Activated naive CD8-positive, alpha-beta T cell treated with anti-CD3 and anti-CD28 coated beads, Interleukin-2, amount 50 U/mL, for 16 hours (primary cell): Measurements from ENCODE around the gene TEKT4.
"Not testable (repeated sequence)": the region's sequence is repeated elsewhere in the genome, so short reads cannot be mapped to it uniquely, and the experiment has no call there.

ENCODE experiments used
- DNase-seq: peaks from one replicate; pipeline ENCODE4 v3.0.0-alpha.2; 2020; ENCODE audit warnings: low read depth, low spot score

Gene TEKT4

GRCh38 chr2:94871226-94872087 lies at the start of gene TEKT4:
Gene TEKT4 (plus strand): TSS chr2:94871430. CDS start chr2:94871580, 150 bp downstream.
- DNase-seq = no peak

DNA sequence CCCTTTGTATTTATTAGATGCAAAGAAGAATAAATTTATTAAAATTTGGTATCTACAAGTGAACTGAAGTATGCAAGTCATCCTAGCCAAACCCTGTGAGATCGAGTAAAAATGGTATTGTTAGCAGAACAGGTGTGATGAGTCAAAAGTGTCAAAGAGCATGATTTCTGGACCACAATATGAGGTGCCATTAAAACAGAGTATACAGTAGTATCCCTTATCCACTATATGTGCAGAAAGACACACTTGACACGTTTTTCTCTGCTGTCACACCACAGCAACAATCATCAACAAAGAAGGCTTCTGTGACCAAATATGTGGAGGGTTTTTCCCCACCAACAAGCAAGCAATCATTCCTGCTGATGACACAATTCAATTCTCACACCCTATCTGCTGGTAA lies 32.0 kb upstream of the TEKT4 start:
- DNase-seq = not testable (repeated sequence)

- DNase-seq = not testable (repeated sequence)
These were observed 14.4 kb upstream of the TEKT4 start for GRCh38 chr2:94856856-94857255.

DNA sequence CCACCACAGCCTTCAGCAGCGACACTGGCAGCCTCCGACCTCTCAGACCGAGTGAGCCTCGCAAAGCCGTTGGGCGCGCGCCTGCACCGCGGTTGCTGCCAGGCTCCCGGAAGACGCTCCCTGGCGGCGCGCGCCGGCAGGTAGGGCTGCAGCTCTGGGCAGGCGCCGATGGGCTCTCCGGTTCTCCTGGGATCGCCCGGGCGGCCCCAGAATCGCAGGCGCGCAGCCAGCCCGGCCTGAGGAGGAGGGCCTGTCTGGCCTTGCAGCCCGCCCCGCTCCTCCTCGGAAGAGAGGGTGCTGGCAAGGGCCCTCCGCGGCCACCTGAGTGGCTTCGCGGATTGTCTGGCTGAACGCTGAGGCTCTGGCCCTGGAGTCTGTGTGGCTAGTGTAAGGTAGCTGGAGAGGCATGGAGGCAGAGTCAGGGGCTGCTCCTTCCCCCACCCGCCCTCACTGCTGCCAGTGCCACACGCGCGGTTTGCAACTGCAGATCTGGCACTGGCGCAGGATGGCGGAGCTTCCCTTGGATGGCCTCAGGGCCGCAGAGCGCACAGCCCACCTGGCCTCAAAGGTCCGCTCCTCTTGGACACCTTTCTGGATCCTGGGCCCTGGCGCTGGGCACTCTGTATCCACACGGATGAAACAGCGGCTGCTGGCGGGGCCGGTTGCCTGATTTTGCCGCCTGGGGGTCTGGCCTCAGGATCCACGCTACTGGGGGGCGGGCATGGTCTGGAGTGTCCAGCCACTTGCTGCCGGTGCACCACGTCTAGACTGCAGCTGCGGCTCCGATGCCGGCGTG lies 13.7 kb upstream of the TEKT4 start:
- not testable (repeated sequence) for DNase-seq

- DNase-seq = not testable (repeated sequence)
These were observed 12.9 kb upstream of the TEKT4 start for GRCh38 chr2:94858163-94858888.

GRCh38 chr2:94861308-94862152 lies 9.7 kb upstream of the TEKT4 start:
- no peak for DNase-seq

DNA sequence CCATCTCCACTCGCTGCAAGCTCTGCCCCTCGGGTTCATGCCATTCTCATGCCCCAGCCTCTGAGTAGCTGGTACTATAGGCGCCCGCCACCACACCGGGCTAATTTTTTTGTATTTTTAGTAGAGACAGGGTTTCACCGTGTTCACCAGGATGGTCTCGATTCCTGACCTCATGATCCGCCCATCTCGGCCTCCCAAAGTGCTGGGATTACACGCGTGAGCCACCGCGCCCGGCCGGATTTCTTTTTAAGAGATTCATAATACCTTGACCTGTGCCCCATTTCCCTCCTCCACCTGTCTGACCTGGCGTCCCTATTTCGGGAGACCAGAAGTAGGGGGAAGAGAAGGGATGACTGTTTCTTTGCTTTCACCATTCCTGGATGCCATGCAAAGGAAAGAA lies 8.3 kb upstream of the TEKT4 start:
- DNase-seq = not testable (repeated sequence)

GRCh38 chr2:94869131-94869530 lies 2.1 kb upstream of the TEKT4 start:
- no peak for DNase-seq

DNA sequence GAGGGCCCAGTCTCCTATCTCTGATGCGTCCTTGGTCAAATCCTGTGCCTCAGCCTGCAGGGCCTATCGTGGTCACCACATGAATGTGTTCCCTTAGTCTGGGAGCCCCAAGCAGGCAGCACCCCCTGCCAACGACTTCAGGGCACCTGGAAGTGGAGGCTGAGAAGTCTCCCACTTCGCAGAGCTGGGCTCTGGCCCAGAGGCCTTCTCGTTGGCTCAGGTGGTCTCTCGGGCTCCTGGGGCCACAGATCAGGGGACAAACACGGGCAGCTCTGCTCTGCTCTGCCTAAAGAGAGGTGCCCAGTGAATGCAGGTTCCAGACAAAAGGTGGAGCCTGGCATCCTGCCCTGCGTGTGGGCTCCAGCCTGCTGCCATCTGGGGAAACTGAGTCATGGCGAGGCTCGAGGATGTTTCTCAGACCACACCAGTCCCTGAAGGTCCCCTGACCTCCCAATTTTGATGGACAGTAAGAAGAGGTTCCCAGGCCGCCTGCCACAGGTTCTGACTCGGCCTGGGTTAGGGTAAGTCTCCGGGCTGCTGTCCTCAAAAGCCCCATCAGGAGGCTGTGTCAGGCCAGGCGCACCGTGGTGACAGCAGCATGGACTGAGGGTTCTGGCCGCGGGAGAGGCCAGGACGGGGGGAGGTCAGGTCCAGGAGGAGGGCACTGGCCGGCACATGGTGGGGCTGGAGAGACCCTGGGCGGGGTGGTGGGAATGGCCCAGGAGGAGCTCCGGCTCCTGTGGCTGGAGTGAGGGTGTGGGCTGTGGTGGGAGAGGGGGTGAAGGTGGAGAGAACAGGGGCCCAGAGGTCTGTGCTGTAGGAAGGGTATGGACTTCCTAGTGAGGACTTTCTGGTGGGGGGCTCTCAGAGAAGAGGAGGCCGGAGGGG lies 1.4 kb upstream of the TEKT4 start:
- DNase-seq = no peak

GRCh38 chr2:94870440-94871225 lies 597 bp upstream of the TEKT4 start:
- DNase-seq = no peak

DNA sequence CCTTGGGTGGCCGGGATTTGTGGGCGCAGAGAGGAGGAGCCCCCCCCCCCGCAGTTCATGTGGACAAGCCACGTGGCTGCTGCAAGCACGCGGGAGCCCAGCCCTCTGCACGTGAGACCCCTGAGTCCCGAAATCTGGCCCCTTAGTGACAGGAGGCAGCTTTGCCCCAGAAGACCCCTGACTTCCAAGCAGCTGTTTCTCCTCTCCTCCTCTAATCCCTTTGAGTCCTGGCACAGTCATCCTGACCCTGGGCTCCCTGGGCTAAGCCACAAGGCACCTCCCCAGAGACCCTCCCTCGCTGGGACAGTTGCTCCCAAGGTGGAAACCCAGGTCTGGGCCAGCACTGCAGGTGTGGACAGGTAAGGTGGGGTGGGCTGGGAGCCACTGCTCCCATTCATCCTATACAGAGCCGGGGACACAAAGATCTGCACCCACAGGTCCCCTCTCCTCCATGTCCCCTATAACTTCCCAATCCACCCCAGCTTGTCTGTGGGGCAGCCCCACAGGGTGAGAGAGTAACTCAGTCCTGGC lies 923 bp downstream of the TEKT4 start:
- no peak for DNase-seq

DNA sequence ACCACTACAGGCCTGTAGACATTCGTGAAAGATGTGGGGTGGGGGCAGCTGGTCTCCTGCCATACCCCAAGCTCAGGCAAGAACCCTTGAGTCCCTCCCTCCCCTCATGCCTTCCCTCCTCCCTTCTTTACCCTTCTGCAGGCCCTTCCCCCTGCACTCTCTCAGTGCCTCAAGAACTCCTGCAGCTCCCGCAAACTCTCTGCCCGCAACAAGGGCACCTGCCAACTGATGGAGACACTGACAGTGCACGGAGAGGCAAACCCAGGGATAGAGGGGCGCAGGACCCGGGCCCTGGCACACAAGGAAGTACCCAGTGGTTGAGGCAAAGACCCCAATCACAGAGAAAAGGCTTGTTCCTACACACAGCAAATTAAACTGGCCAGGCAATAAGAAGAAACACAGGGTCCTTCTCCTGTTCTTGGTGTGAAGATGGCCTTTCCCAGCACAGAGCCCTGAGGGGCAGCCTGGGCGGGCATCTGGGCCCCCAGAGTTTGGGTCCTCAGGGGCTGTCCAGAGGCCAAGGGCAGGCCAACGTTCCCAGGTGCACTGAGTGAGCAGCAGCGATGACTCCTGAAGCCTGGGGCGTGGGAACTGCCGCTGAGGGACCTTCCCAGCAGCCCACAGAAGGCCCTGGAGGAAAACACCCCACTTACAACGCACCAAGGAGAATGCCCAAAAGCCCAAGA lies 1.6 kb downstream of the TEKT4 start:
- DNase-seq = no peak

DNA sequence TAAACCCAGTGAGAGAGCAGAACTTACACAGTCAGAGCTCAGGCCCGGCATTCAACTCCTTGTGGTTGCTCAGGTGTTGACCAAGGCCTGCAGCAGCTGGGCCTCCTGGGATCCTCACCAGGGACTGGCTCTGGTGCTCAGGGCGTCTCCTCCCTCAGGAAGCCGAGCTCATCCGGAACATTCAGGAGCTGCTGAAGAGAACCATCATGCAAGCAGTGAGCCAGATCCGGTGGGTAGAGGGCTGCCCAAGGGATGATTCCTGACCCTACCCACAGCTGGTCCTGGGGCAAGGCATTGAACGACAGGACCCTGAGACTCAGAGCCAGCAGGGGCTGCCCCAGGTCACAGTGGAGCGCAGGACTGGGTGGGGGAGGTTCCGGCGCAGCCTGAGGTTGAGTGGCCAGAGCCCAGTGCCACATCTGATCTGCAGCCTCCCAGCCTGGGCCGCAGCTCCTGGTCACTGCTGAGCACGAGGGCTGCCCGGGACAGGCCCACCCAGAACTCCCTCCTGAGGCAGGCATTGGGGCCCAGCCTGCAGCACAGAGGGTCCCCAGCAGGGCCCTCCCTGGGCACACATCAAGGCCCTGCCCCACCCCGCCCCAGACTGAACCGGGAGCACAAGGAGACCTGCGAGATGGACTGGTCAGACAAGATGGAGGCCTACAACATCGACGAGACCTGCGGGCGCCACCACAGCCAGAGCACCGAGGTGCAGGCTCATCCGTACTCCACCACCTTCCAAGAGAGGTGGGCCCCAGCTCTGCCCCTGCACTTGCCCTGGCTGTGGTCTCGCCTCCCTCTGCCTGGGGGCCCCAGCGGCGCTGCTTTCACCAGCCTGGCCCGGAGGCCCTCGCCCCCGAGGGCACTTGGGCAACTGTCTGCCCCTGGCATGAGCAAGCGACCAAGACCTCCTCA lies 2.4 kb downstream of the TEKT4 start:
- no peak for DNase-seq

- peak; percentile 30 for DNase-seq
These were observed 3.2 kb downstream of the TEKT4 start for GRCh38 chr2:94874277-94874997.

DNA sequence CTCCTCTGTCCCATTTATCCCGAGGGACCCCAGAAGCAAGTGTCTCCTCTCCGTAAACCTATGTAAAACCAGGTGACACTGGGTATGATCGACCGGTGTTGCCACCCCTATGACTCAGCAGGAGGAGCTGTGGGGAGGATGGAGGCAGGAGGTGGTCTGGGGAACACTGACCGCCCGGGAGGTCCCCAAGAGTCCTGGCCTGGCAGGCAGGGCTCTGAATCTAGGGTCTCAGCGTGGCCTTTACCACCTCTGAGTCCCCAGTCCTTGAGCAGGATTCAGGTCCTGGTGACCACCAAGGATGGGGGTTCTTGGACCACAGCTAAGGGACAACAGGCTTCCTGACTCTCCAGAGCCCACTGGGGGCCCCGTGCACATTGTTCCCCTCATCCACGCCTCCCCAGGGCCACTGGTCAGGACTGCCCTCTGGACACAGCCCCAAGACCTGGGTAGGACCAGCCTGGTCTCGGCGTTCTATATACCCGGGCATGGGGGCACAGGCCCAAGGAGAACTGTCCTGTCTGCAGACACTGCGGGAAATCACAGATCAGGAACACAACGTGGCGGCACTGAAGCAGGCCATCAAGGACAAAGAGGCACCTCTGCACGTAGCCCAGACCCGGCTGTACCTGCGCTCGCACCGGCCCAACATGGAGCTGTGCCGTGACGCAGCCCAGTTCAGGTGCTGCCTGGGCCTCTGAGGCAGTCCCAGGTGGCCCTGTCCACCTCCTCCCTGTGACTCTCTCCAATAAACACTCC lies 4.0 kb downstream of the TEKT4 start:
- no peak for DNase-seq
